ENCODE results near the gene SLC2A10. TPM values are rescaled to one million over a fixed set of nuclear protein-coding genes. Genes with fewer than 3 reads are reported as not detected.

SLC2A10 gene
- total RNA-seq, 3 donors from 2014 or later (not counting 1 experiment from before 2014, with no cell fraction given): 0.26 to 2.2 (median 0.79) TPM

DNA sequence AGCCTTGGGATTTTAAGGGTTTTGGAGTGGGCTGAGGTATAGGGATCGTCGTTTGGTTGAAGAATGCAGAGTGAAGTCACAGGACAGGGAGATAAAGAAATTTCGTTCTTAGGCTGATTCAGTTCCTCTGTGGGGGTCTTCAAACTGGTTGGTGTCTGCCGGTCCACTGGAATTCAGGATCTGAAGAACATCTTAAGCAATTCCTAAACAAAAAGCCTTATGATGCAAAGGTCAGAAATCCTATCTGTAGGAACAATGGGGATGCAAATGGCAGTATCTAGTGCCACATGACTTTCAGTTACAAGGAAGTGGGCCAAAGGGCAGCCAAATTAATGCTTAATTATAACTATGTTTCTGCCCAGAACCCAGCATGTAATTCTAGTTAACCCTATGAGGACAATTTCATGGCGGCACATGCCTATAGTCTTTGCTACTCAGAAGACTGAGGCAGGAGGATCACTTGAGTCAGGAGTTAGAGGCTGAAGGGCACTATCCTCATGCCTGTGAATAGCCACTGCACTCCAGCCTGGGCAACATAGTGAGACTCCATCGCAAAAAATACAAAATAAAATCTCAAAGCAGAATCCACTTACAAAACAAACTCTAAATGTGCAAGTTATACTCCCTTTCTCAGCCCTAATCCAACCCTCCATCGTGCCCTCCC lies 4.6 kb upstream of the SLC2A10 start:
- H3K36me3 Mint-ChIP-seq: no peaks in the 10 kb centered on the region
- WGBS (ENCODE audit: insufficient coverage): 81% methylated on average over 7 of the region's 7 CpGs
- Histone ChIP-seq H3K36me3 (ENCODE audit: control insufficient read depth, insufficient read depth, low read length) (no peaks in the 10 kb centered on the region), H3K4me3 (ENCODE audit: low read length) (no peak overlapping the region), H3K9me3 (ENCODE audit: control insufficient read depth, insufficient read depth, low read length) (no peaks in the 10 kb centered on the region), H3K4me1 (ENCODE audit: control insufficient read depth, insufficient read depth, low read length) (peaks cover 1% of the 10 kb centered on the region), H3K27me3 (ENCODE audit: control insufficient read depth, insufficient read depth, low read length) (peaks cover 3% of the 10 kb centered on the region), H3K27ac (ENCODE audit: low read length) (no peak overlapping the region)
- DNase-seq (no peak), ATAC-seq (no peak)
- peaks cover 7 to 8% of the 10 kb centered on the region in 2 donors for H3K4me1 Mint-ChIP-seq
- no peak overlapping the region for H3K4me3 Mint-ChIP-seq
- peaks cover 21 to 39% of the 10 kb centered on the region in 2 donors for H3K27me3 Mint-ChIP-seq (ENCODE audit: low read depth in 2 of 2)
- H3K9me3 Mint-ChIP-seq: no peaks in the 10 kb centered on the region
- TF ChIP-seq, protein P1, sequence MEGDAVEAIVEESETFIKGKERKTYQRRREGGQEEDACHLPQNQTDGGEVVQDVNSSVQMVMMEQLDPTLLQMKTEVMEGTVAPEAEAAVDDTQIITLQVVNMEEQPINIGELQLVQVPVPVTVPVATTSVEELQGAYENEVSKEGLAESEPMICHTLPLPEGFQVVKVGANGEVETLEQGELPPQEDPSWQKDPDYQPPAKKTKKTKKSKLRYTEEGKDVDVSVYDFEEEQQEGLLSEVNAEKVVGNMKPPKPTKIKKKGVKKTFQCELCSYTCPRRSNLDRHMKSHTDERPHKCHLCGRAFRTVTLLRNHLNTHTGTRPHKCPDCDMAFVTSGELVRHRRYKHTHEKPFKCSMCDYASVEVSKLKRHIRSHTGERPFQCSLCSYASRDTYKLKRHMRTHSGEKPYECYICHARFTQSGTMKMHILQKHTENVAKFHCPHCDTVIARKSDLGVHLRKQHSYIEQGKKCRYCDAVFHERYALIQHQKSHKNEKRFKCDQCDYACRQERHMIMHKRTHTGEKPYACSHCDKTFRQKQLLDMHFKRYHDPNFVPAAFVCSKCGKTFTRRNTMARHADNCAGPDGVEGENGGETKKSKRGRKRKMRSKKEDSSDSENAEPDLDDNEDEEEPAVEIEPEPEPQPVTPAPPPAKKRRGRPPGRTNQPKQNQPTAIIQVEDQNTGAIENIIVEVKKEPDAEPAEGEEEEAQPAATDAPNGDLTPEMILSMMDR (IDR thresholded peaks at IDR 0.05): no peak
- H3K27ac Mint-ChIP-seq: no peak overlapping the region
- intact Hi-C loops (cut with micrococcal nuclease): no loop called here

DNA sequence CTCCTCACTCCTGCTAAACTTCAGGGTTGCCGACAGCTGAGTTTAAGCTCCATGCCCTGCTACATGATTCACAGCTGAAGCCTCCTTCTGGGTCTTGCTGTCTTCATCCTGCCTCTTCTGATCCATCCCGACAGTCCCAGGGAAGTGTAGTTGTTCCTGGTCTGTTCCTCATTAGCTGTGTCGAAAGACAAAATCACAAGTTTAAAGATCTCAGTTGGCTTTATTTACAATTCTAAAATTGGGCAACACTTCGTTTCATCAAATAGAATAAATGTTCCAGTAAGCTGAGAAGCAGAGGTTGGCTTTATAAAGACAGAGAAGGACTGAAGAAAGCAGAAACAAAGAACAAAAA lies 4.1 kb upstream of the SLC2A10 start:
- 91% methylated on average over 4 of the region's 4 CpGs for WGBS (ENCODE audit: insufficient coverage)
- no peak overlapping the region for H3K4me3 Mint-ChIP-seq
- ATAC-seq: no peak

DNA sequence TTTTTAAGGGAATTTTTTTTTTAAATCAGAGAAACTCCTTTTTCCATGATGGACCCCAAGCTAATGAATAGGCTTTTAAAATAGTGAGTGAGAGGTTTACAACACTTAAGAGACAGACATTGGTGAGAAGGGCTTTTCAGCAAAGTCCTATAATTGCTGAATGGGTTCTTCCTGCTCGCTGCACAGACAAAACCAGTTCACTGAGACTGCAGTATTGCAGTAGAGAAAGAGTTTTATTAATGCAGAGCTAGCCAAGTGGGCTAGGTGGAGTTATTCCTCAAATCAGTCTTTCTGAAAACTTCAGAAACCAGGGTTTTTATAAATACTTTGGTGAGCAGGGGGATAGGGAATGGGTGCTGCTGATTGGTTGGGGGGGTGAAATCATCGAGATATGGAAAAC lies 3.2 kb upstream of the SLC2A10 start:
- TF ChIP-seq, protein P1 (IDR thresholded peaks at IDR 0.05): no peak
- Mint-ChIP-seq H3K9me3 (no peaks in the 10 kb centered on the region), H3K27ac (no peak overlapping the region), H3K27me3 (ENCODE audit: low read depth in 2 of 2) (peaks cover 22 to 33% of the 10 kb centered on the region in 2 donors), H3K4me1 (peaks cover 14 to 17% of the 10 kb centered on the region in 2 donors), H3K4me3 (no peak overlapping the region), H3K36me3 (no peaks in the 10 kb centered on the region)
- H3K27me3 ChIP-seq (ENCODE audit: control insufficient read depth, insufficient read depth, low read length): no peaks in the 10 kb centered on the region
- intact Hi-C loops (cut with micrococcal nuclease): no loop called here
- H3K36me3 ChIP-seq (ENCODE audit: control insufficient read depth, insufficient read depth, low read length): no peaks in the 10 kb centered on the region
- H3K27ac ChIP-seq (ENCODE audit: low read length): no peak overlapping the region
- 78% methylated on average over 2 of the region's 2 CpGs for WGBS (ENCODE audit: insufficient coverage)
- no peak for ATAC-seq
- no peak for DNase-seq
- H3K4me1 ChIP-seq (ENCODE audit: control insufficient read depth, insufficient read depth, low read length): peaks cover 8% of the 10 kb centered on the region
- no peak overlapping the region for H3K4me3 ChIP-seq (ENCODE audit: low read length)
- H3K9me3 ChIP-seq (ENCODE audit: control insufficient read depth, insufficient read depth, low read length): no peaks in the 10 kb centered on the region

More for the DNA sequence above, 4.1 kb upstream of the SLC2A10 start:
- Histone ChIP-seq H3K4me1 (ENCODE audit: control insufficient read depth, insufficient read depth, low read length) (peaks cover 6% of the 10 kb centered on the region), H3K27ac (ENCODE audit: low read length) (no peak overlapping the region), H3K36me3 (ENCODE audit: control insufficient read depth, insufficient read depth, low read length) (no peaks in the 10 kb centered on the region), H3K9me3 (ENCODE audit: control insufficient read depth, insufficient read depth, low read length) (no peaks in the 10 kb centered on the region), H3K27me3 (ENCODE audit: control insufficient read depth, insufficient read depth, low read length) (peaks cover 2% of the 10 kb centered on the region), H3K4me3 (ENCODE audit: low read length) (no peak overlapping the region)
- Mint-ChIP-seq H3K4me1 (peaks cover 12 to 13% of the 10 kb centered on the region in 2 donors), H3K27ac (no peak overlapping the region), H3K27me3 (ENCODE audit: low read depth in 2 of 2) (peaks cover 22 to 39% of the 10 kb centered on the region in 2 donors), H3K36me3 (no peaks in the 10 kb centered on the region), H3K9me3 (no peaks in the 10 kb centered on the region)
- DNase-seq: no peak
- intact Hi-C loops (cut with micrococcal nuclease): no loop called here
- TF ChIP-seq, protein P1 (IDR thresholded peaks at IDR 0.05): no peak

All from natural killer cell (primary cell).